GM10248 (cell line): ENCODE measurements around the gene ZGLP1.

ENCODE experiments used
- CTCF ChIA-PET: fragments of 300-600 bp; sonication (Branson Sonifier 250); formaldehyde crosslinking; extraction: SDS; loops from one replicate; lab custom pipeline; 2021; ENCODE audit warnings: antibody characterized with exemption; lab: Yijun Ruan, JAX
- POLR2A ChIA-PET: fragments of 350-650 bp; sonication (Branson Sonifier 250); formaldehyde crosslinking; extraction: SDS; loops from one replicate; lab custom pipeline; 2020; ENCODE audit warnings: antibody characterized with exemption; lab: Yijun Ruan, JAX
- DNase-seq: peaks from one replicate; pipeline ENCODE4 v3.0.0; 2012; ENCODE audit errors: extremely low spot score
- CTCF ChIP-seq: IDR thresholded peaks from 2 replicates; pipeline ENCODE4 v1.5.1; 2012; ENCODE audit warnings: mild to moderate bottlenecking, low read depth; ENCODE audit errors: extremely low read depth, missing control alignments, control extremely low read depth

The ZGLP1 gene

GRCh38 chr19:10271543-10272086, 38.0 kb downstream of the ZGLP1 start:
- ChIA-PET CTCF (interaction anchor here (1.0 to 16.8 kb wide), 16 partner anchors 8 to 341 kb away, joined by 3 to 484 read pairs (median 12); partner anchors contain the start of genes CDC37, ICAM4, ICAM5 and TYK2), POLR2A (interaction anchor here (0.6 to 4.2 kb wide), 27 partner anchors 8 to 427 kb away, joined by 3 to 84 read pairs (median 8); partner anchors contain the start of genes ICAM4, ICAM5, PPAN and RAVER1)
- peak; percentile 71 for DNase-seq
- TF ChIP-seq CTCF: no peak

- no peak for TF ChIP-seq CTCF
- peak; percentile 87 for DNase-seq
- ChIA-PET CTCF (interaction anchor here (0.7 to 16.8 kb wide), 20 partner anchors 9 to 340 kb away, joined by 3 to 484 read pairs (median 8); partner anchors contain the start of genes CDC37, ICAM4, ICAM5 and TYK2), POLR2A (interaction anchor here (0.5 to 4.2 kb wide), 28 partner anchors 9 to 165 kb away, joined by 3 to 84 read pairs (median 8); partner anchors contain the start of genes ICAM4, ICAM5, MRPL4 and P2RY11)
Measured at GRCh38 chr19:10270616-10271394, 38.8 kb downstream of the ZGLP1 start, which contains the start of gene ICAM1. ICAM1 (plus strand) TSS chr19:10271120; CDS start chr19:10271160, 40 bp downstream.

GRCh38 chr19:10270180-10270615, 39.4 kb downstream of the ZGLP1 start:
- CTCF ChIA-PET: interaction anchor here (0.7 to 16.8 kb wide), 16 partner anchors 10 to 157 kb away, joined by 3 to 484 read pairs (median 12); partner anchors contain the start of genes CDC37, ICAM4, ICAM5 and TYK2
- TF ChIP-seq CTCF: no peak
- POLR2A ChIA-PET: interaction anchor here (0.9 to 4.2 kb wide), 18 partner anchors 9 to 164 kb away, joined by 3 to 84 read pairs (median 12); partner anchors contain the start of genes ICAM4, ICAM5, MRPL4 and P2RY11
- DNase-seq: peak; percentile 79

GRCh38 chr19:10269333-10270179, 40.1 kb downstream of the ZGLP1 start:
- CTCF ChIA-PET: interaction anchor here (0.6 to 16.8 kb wide), 26 partner anchors 10 to 340 kb away, joined by 3 to 484 read pairs (median 5); partner anchors contain the start of genes CDC37, ICAM4, ICAM5 and TYK2
- peak; percentile 98 for TF ChIP-seq CTCF
- DNase-seq: peak; percentile 82
- POLR2A ChIA-PET: interaction anchor here (0.9 to 4.2 kb wide), 12 partner anchors 9 to 163 kb away, joined by 3 to 84 read pairs (median 14); partner anchors contain the start of genes ICAM4, ICAM5, MRPL4 and P2RY11

- DNase-seq: no peak
- ChIA-PET POLR2A (interaction anchor here (0.7 to 4.2 kb wide), 4 partner anchors 20 to 313 kb away, joined by 3 to 84 read pairs (median 4); partner anchors contain the start of genes ICAM4, ICAM5 and TYK2), CTCF (interaction anchor here (0.9 to 16.8 kb wide), 7 partner anchors 9 to 149 kb away, joined by 3 to 484 read pairs (median 11); partner anchors contain the start of gene TYK2)
- TF ChIP-seq CTCF: no peak
Measured at GRCh38 chr19:10268071-10268470, 41.5 kb downstream of the ZGLP1 start.
